NB4 (cell line): ENCODE results near the gene BORCS8.

Experiments used
- DNase-seq: peaks from one replicate; pipeline ENCODE4 v3.0.0; 2010; ENCODE audit warnings: low read depth
- H3K4me3 ChIP-seq: one replicate; pipeline ENCODE4 v1.5.1; 2011; ENCODE audit warnings: mild to moderate bottlenecking, low read depth, low read length, moderate library complexity
- CTCF ChIP-seq: IDR thresholded peaks from one replicate; pipeline ENCODE4 v1.5.1; 2012; ENCODE audit warnings: low read depth, low read length
- MAX ChIP-seq: IDR thresholded peaks from 2 replicates; pipeline ENCODE4 v1.6.1; 2011; ENCODE audit warnings: low read depth, low read length
- MYC ChIP-seq: IDR thresholded peaks from 2 replicates; pipeline ENCODE4 v1.6.1; 2011; ENCODE audit warnings: low read depth, low read length
- POLR2A ChIP-seq: IDR thresholded peaks from 2 replicates; pipeline ENCODE4 v1.6.1; 2011; ENCODE audit warnings: mild to moderate bottlenecking; ENCODE audit not compliant: insufficient read length; ENCODE audit errors: extremely low read depth

Gene BORCS8

GRCh38 chr19:19213426-19214158 lies 21.6 kb upstream of the BORCS8 start:
- DNase-seq: no peak
- TF ChIP-seq CTCF: no peak
- no peak for TF ChIP-seq MAX
- no peak for TF ChIP-seq MYC
- no peak for TF ChIP-seq POLR2A
- H3K4me3 ChIP-seq: no peak overlapping the region

- DNase-seq: no peak
- no peak overlapping the region for H3K4me3 ChIP-seq
- TF ChIP-seq POLR2A (no peak), MAX (no peak), MYC (no peak), CTCF (no peak)
Measured at GRCh38 chr19:19212916-19213315, 21.0 kb upstream of the BORCS8 start.

- no peak for TF ChIP-seq POLR2A
- no peak for DNase-seq
- no peak within 1 kb of the TSS for H3K4me3 ChIP-seq
Measured at GRCh38 chr19:19211499-19212420, 19.8 kb upstream of the BORCS8 start, which contains the start of gene NCAN. Gene NCAN (plus strand): TSS chr19:19211958. CDS start chr19:19216954, 4,996 bp downstream.

GRCh38 chr19:19209372-19209771 lies 17.4 kb upstream of the BORCS8 start:
- H3K4me3 ChIP-seq: no peak overlapping the region
- no peak for DNase-seq

GRCh38 chr19:19207637-19208572 lies 16.0 kb upstream of the BORCS8 start:
- no peak for TF ChIP-seq MYC
- TF ChIP-seq MAX: no peak
- TF ChIP-seq POLR2A: no peak
- TF ChIP-seq CTCF: no peak
- DNase-seq: no peak

More at GRCh38 chr19:19209372-19209771, 17.4 kb upstream of the BORCS8 start:
- TF ChIP-seq POLR2A (no peak), CTCF (no peak), MYC (no peak), MAX (no peak)

More at GRCh38 chr19:19207637-19208572, 16.0 kb upstream of the BORCS8 start:
- no peak overlapping the region for H3K4me3 ChIP-seq
